Measurements from ENCODE around the gene NHLRC1. TPM values are rescaled to one million over a fixed set of nuclear protein-coding genes. Genes with fewer than 3 reads are reported as not detected.

Gene NHLRC1
- total and polyA plus RNA-seq, 10 of the 15 experiments (the other 5 are each of a cell fraction or from before 2014, with no cell fraction given), result 0.04 to 0.22 (median 0.12) TPM; not detected in 2

GRCh38 chr6:18147616-18148015 is 25.1 kb upstream of the NHLRC1 start:
- Histone ChIP-seq H3K9ac (ENCODE audit: control insufficient read depth, insufficient read depth, low read length) (no peak overlapping the region), H3K9me3 (replicated peaks; ENCODE audit: control insufficient read depth, insufficient read depth, low read length) (no peaks in the 10 kb centered on the region), H3K4me2 (ENCODE audit: control insufficient read depth, insufficient read depth) (no peak overlapping the region), H3K27ac (ENCODE audit: control insufficient read depth, insufficient read depth) (no peak overlapping the region), H3K4me3 (no peak overlapping the region), H3K27me3 (replicated peaks in 1 of 2; ENCODE audit: control insufficient read depth in 2 of 2, insufficient read depth in 2 of 2, low read length in 1 of 2) (no peaks in the 10 kb centered on the region), H3K36me3 (ENCODE audit: control insufficient read depth in 2 of 2, insufficient read depth in 2 of 2, low read length in 1 of 2) (peaks cover 0 to 3% of the 10 kb centered on the region in 2 experiments; a peak in 2 of 4 replicates), H4K20me1 (ENCODE audit: control insufficient read depth, insufficient read depth) (no peaks in the 10 kb centered on the region), H3K4me1 (ENCODE audit: control insufficient read depth, insufficient read depth, low read length) (no peaks in the 10 kb centered on the region), H3K79me2 (ENCODE audit: control insufficient read depth, insufficient read depth, low read length) (no peaks in the 10 kb centered on the region), H2AFZ (ENCODE audit: control insufficient read depth, low read depth, low read length) (no peak overlapping the region)
- BruUV-seq (replicated peaks), result no TSS peak
- SMC1A ChIA-PET (ENCODE audit: uncharacterized antibody, unreplicated experiment), result interaction anchor here (1.0 kb wide), 1 partner anchor 12 kb away, joined by 3 read pairs; no protein-coding TSS in a partner anchor
- POLR2A ChIA-PET, result no interaction called here
- RAD21 ChIA-PET (ENCODE audit: unreplicated experiment), result no interaction called here
- 100% methylated on average over 2 of the region's 2 CpGs for WGBS (ENCODE audit: insufficient coverage, insufficient replicate concordance, low lambda C conversion rate, missing lambda C conversion rate)
- FAIRE-seq (no peak), ATAC-seq (no peak), DNase-seq (ENCODE audit: low read depth, low spot score) (no peak)
- in situ Hi-C loops (cut with MboI), result no loop called here
- CTCF ChIA-PET, result no interaction called here
- no peak for TF ChIP-seq FOXM1 (IDR thresholded peaks at IDR 0.05; ENCODE audit: low read depth, low read length)
- no peak for TF ChIP-seq ZNF622 (IDR thresholded peaks at IDR 0.05)
- no peak for TF ChIP-seq GATAD2B (conservative IDR thresholded peaks at IDR 0.05; ENCODE audit: low read depth)
- no peak for TF ChIP-seq YBX1 (IDR thresholded peaks at IDR 0.05)
- no peak for TF ChIP-seq POLR2AphosphoS5 (IDR thresholded peaks at IDR 0.05; ENCODE audit: low read length)
- no peak for TF ChIP-seq BCL11A (IDR thresholded peaks at IDR 0.05; ENCODE audit: low read depth, low read length)
- no peak for TF ChIP-seq TARDBP (IDR thresholded peaks at IDR 0.05; ENCODE audit: borderline replicate concordance)
- no peak for TF ChIP-seq SMARCA5 (IDR thresholded peaks at IDR 0.05)
- no peak for TF ChIP-seq RB1 (IDR thresholded peaks at IDR 0.05; ENCODE audit: borderline replicate concordance)
- TF ChIP-seq IRF4 (IDR thresholded peaks at IDR 0.05; ENCODE audit: low read depth, low read length), result no peak
- no peak for TF ChIP-seq MAX (IDR thresholded peaks at IDR 0.05; ENCODE audit: low read depth, low read length)
- TF ChIP-seq ZZZ3 (IDR thresholded peaks at IDR 0.05; ENCODE audit: control insufficient read depth, insufficient read length, low read depth), result no peak
- TF ChIP-seq SKIL (IDR thresholded peaks at IDR 0.05; ENCODE audit: low read depth, poor library complexity, severe bottlenecking), result no peak
- no peak for TF ChIP-seq CEBPB (IDR thresholded peaks at IDR 0.05; ENCODE audit: borderline replicate concordance in 1 of 2, low read depth in 2 of 2, low read length in 2 of 2)
- TF ChIP-seq DPF2 (IDR thresholded peaks at IDR 0.05), result no peak
- no peak for TF ChIP-seq RCOR1 (conservative IDR thresholded peaks at IDR 0.05; ENCODE audit: low read depth, low read length)
- no peak for TF ChIP-seq ZNF592 (IDR thresholded peaks at IDR 0.05)
- intact Hi-C loops (cut with micrococcal nuclease; ENCODE audit: unreplicated experiment), result no loop called here

Measured in GM12878 (cell line).